Measurements from ENCODE around the gene MAD2L1BP. TPM values are rescaled to one million over a fixed set of nuclear protein-coding genes. Genes with fewer than 3 reads are reported as not detected.

The MAD2L1BP gene
- polyA plus RNA-seq, 1 of the 3 experiments (the other 2 are of a cell fraction) = 30.9 TPM

DNA sequence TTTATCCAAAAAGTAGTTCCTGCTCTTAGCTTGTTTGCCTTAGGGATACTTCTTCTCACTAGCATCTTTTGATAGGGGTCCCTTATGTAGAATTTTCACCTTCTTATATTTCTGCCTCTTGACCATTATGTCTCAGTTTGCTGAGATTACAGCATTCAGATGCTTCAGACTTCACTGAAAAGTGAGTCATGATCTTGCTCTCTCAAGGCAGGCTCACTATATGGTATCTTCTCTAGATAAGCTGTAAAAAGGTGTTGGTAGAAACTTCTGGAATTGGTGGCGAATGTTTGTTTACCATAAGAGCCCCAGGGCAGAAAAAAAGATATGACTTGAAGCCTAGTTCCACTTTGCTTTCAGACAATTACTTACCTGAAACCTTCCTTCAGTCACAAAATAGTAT lies 26.2 kb upstream of the MAD2L1BP start:
- no peak overlapping the region for H3K9ac ChIP-seq
- H3K36me3 ChIP-seq (replicated peaks in 1 of 2; ENCODE audit: control insufficient read depth in 1 of 2, insufficient read depth in 2 of 2, low read length in 1 of 2) = peaks cover 39 to 74% of the 10 kb centered on the region in 2 experiments
- no peaks in the 10 kb centered on the region for H3K9me3 ChIP-seq
- H2AFZ ChIP-seq (ENCODE audit: low read depth) = no peak overlapping the region
- H3K27me3 ChIP-seq (ENCODE audit: insufficient read depth) = no peaks in the 10 kb centered on the region
- H3K79me2 ChIP-seq (ENCODE audit: insufficient read depth) = peaks cover 22% of the 10 kb centered on the region
- CTCF ChIA-PET = interaction anchor here (1.1 to 3.7 kb wide), 13 partner anchors 10 to 469 kb away, joined by 3 to 39 read pairs (median 7); partner anchors contain the start of gene GTPBP2
- DNase-seq = no peak
- H3K9me2 ChIP-seq = no peaks in the 10 kb centered on the region
- POLR2A ChIA-PET = interaction anchor here (1.5 kb wide), 1 partner anchor 20 kb away, joined by 5 read pairs; the partner anchor contains the start of gene GTPBP2
- H4K20me1 ChIP-seq (ENCODE audit: insufficient read depth) = no peaks in the 10 kb centered on the region
- 92% methylated on average over 1 of the region's 1 CpG for WGBS (ENCODE audit: low lambda C conversion rate)
- peaks cover 11% of the 10 kb centered on the region for H3F3A ChIP-seq (replicated peaks; ENCODE audit: insufficient read depth)
- H3K4me3 ChIP-seq (ENCODE audit: low read depth in 2 of 2, low read length in 1 of 2) = no peak overlapping the region
- TF ChIP-seq, protein P1, sequence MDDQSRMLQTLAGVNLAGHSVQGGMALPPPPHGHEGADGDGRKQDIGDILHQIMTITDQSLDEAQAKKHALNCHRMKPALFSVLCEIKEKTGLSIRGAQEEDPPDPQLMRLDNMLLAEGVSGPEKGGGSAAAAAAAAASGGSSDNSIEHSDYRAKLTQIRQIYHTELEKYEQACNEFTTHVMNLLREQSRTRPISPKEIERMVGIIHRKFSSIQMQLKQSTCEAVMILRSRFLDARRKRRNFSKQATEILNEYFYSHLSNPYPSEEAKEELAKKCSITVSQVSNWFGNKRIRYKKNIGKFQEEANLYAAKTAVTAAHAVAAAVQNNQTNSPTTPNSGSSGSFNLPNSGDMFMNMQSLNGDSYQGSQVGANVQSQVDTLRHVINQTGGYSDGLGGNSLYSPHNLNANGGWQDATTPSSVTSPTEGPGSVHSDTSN (IDR thresholded peaks at IDR 0.05) = no peak
- TF ChIP-seq NRF1 (IDR thresholded peaks at IDR 0.05; ENCODE audit: low read depth, low read length) (no peak), ZBTB33 (IDR thresholded peaks at IDR 0.05; ENCODE audit: borderline replicate concordance, low read depth) (no peak), MEF2A (IDR thresholded peaks at IDR 0.05; ENCODE audit: borderline replicate concordance, low read depth) (no peak)
- peaks cover 0 to 3% of the 10 kb centered on the region in 2 experiments; a peak in 2 of 4 replicates for H3K4me1 ChIP-seq (ENCODE audit: control insufficient read depth in 1 of 2, insufficient read depth in 2 of 2, low read depth in 1 of 2, low read length in 1 of 2)
- no peak overlapping the region for H3K4me2 ChIP-seq
- no peak overlapping the region for H3K27ac ChIP-seq (ENCODE audit: low read depth in 2 of 2, low read length in 1 of 2)

- Histone ChIP-seq H3K79me2 (ENCODE audit: insufficient read depth) (peaks cover 18% of the 10 kb centered on the region), H3K4me2 (no peak overlapping the region), H3K9me3 (no peaks in the 10 kb centered on the region), H2AFZ (ENCODE audit: low read depth) (no peak overlapping the region), H3K9ac (no peak overlapping the region), H3K27ac (ENCODE audit: low read depth in 2 of 2, low read length in 1 of 2) (no peak overlapping the region), H3K36me3 (replicated peaks in 1 of 2; ENCODE audit: control insufficient read depth in 1 of 2, insufficient read depth in 2 of 2, low read length in 1 of 2) (peaks cover 35 to 75% of the 10 kb centered on the region in 2 experiments), H3K27me3 (ENCODE audit: insufficient read depth) (no peaks in the 10 kb centered on the region), H4K20me1 (ENCODE audit: insufficient read depth) (no peaks in the 10 kb centered on the region), H3K4me3 (ENCODE audit: low read depth in 2 of 2, low read length in 1 of 2) (no peak overlapping the region), H3K9me2 (no peaks in the 10 kb centered on the region), H3F3A (replicated peaks; ENCODE audit: insufficient read depth) (peaks cover 7% of the 10 kb centered on the region), H3K4me1 (ENCODE audit: control insufficient read depth in 1 of 2, insufficient read depth in 2 of 2, low read depth in 1 of 2, low read length in 1 of 2) (no peaks in the 10 kb centered on the region; a peak in 1 of 4 replicates)
- POLR2A ChIA-PET = interaction anchor here (0.6 kb wide), 1 partner anchor 1698 kb away, joined by 4 read pairs; no protein-coding TSS in a partner anchor
- TF ChIP-seq GATA2 (CRISPR knock-in tag; IDR thresholded peaks at IDR 0.05) (no peak), FOXM1 (IDR thresholded peaks at IDR 0.05; ENCODE audit: low read depth) (no peak), RFX5 (IDR thresholded peaks at IDR 0.05; ENCODE audit: low read length) (no peak), JUND (IDR thresholded peaks at IDR 0.05) (no peak), FOSL2 (IDR thresholded peaks at IDR 0.05; ENCODE audit: borderline replicate concordance, low read depth) (no peak), NRF1 (IDR thresholded peaks at IDR 0.05; ENCODE audit: low read depth, low read length) (no peak), EP300 (IDR thresholded peaks at IDR 0.05; ENCODE audit: borderline replicate concordance in 1 of 2, low read depth in 1 of 2, low read length in 1 of 2) (no peak), POLR2AphosphoS5 (IDR thresholded peaks at IDR 0.05; ENCODE audit: low read depth, low read length) (no peak), MEF2A (IDR thresholded peaks at IDR 0.05; ENCODE audit: borderline replicate concordance, low read depth) (no peak), TEAD4 (IDR thresholded peaks at IDR 0.05; ENCODE audit: borderline replicate concordance, insufficient read depth) (no peak)
- TF ChIP-seq, protein P2, sequence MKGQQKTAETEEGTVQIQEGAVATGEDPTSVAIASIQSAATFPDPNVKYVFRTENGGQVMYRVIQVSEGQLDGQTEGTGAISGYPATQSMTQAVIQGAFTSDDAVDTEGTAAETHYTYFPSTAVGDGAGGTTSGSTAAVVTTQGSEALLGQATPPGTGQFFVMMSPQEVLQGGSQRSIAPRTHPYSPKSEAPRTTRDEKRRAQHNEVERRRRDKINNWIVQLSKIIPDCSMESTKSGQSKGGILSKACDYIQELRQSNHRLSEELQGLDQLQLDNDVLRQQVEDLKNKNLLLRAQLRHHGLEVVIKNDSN (IDR thresholded peaks at IDR 0.05; ENCODE audit: borderline replicate concordance, low read depth) = no peak
- CTCF ChIA-PET = interaction anchor here (1.1 to 3.7 kb wide), 5 partner anchors 13 to 476 kb away, joined by 3 to 19 read pairs (median 3); no protein-coding TSS in a partner anchor
- 98% methylated on average over 5 of the region's 5 CpGs for WGBS (ENCODE audit: low lambda C conversion rate)
- no peak for DNase-seq
Observed at GRCh38 chr6:43610431-43610830, 25.2 kb upstream of the MAD2L1BP start.

Data from SK-N-SH (cell line).